HepG2 (cell line): ENCODE results near the gene EPHA6. TPM values are rescaled to one million over a fixed set of nuclear protein-coding genes. Genes with fewer than 3 reads are reported as not detected.

ENCODE experiments used
- ADNP ChIP-seq: sonication (generic); formaldehyde crosslinking; IDR thresholded peaks from 2 replicates; pipeline ENCODE4 v1.4.0; 2020; ENCODE audit warnings: missing genetic modification reagents
- CEBPZ ChIP-seq: IDR thresholded peaks from 2 replicates; pipeline ENCODE4 v1.6.1; 2012; ENCODE audit warnings: low read length, improper control_type of control experiment
- GLI4 ChIP-seq: sonication (generic); formaldehyde crosslinking; IDR thresholded peaks from 2 replicates; pipeline ENCODE4 v1.5.1; 2020; ENCODE audit warnings: missing genetic modification reagents, mild to moderate bottlenecking, moderate library complexity, borderline replicate concordance
- GZF1 ChIP-seq: sonication (generic); formaldehyde crosslinking; IDR thresholded peaks from 2 replicates; pipeline ENCODE4 v1.5.1; 2020; ENCODE audit warnings: mild to moderate bottlenecking, missing genetic modification reagents
- HMGXB4 ChIP-seq, 2 experiments: sonication (generic) in 1 of 2; formaldehyde crosslinking in 1 of 2; IDR thresholded peaks; 2 replicates each; pipeline versions ENCODE4 v1.4.0 to v1.6.1; 2018 to 2020; ENCODE audit warnings: missing genetic modification reagents in 2 of 2, borderline replicate concordance in 1 of 2, low read depth in 1 of 2, mild to moderate bottlenecking in 1 of 2, missing biosample characterization in 1 of 2
- LBX2 ChIP-seq: sonication (generic); formaldehyde crosslinking; IDR thresholded peaks from 2 replicates; pipeline ENCODE4 v1.5.0; 2020; ENCODE audit warnings: missing genetic modification reagents, mild to moderate bottlenecking, borderline replicate concordance
- NBN ChIP-seq: fragments of 450-650 bp; conservative IDR thresholded peaks from 2 replicates; pipeline ENCODE4 v1.6.1; 2017
- PAF1 ChIP-seq: IDR thresholded peaks from 2 replicates; pipeline ENCODE4 v1.6.1; 2016; ENCODE audit warnings: missing genetic modification reagents, missing compliant biosample characterization
- POLR2G ChIP-seq: fragments of 200-400 bp; formaldehyde crosslinking; IDR thresholded peaks from 2 replicates; pipeline ENCODE4 v1.6.1; 2018; ENCODE audit warnings: mild to moderate bottlenecking, low read depth, low read length, moderate library complexity
- SCMH1 ChIP-seq: sonication (generic); formaldehyde crosslinking; IDR thresholded peaks from 2 replicates; pipeline ENCODE4 v1.9.0; 2021; ENCODE audit warnings: missing genetic modification reagents, mild to moderate bottlenecking, borderline replicate concordance
- SRF ChIP-seq: IDR thresholded peaks from 2 replicates; pipeline ENCODE4 v1.6.1; 2011; ENCODE audit warnings: mild to moderate bottlenecking, low read depth, low read length, moderate library complexity
- TEAD2 ChIP-seq: sonication (generic); formaldehyde crosslinking; IDR thresholded peaks from 2 replicates; pipeline ENCODE4 v1.9.0; 2021; ENCODE audit warnings: missing genetic modification reagents
- TRIM24 ChIP-seq: sonication (generic); formaldehyde crosslinking; IDR thresholded peaks from 2 replicates; pipeline ENCODE4 v1.8.0; 2022; ENCODE audit warnings: mild to moderate bottlenecking, missing genetic modification reagents
- ZBTB7B ChIP-seq: sonication (generic); formaldehyde crosslinking; IDR thresholded peaks from 2 replicates; pipeline ENCODE4 v1.4.0; 2020; ENCODE audit warnings: missing genetic modification reagents
- ZNF333 ChIP-seq: sonication (generic); formaldehyde crosslinking; IDR thresholded peaks from 2 replicates; pipeline ENCODE4 v1.4.0; 2020; ENCODE audit warnings: mild to moderate bottlenecking, missing genetic modification reagents, borderline replicate concordance
- ZNF530 ChIP-seq: sonication (generic); formaldehyde crosslinking; IDR thresholded peaks from 2 replicates; pipeline ENCODE4 v1.5.0; 2020; ENCODE audit warnings: low read depth, mild to moderate bottlenecking, missing genetic modification reagents
- ZNF775 ChIP-seq: sonication (generic); formaldehyde crosslinking; IDR thresholded peaks from 2 replicates; pipeline ENCODE4 v1.4.0; 2020; ENCODE audit warnings: missing genetic modification reagents, mild to moderate bottlenecking, moderate library complexity, borderline replicate concordance
- ZNF800 ChIP-seq: sonication (generic); formaldehyde crosslinking; IDR thresholded peaks from 2 replicates; pipeline ENCODE4 v1.4.0; 2020; ENCODE audit warnings: missing genetic modification reagents
- ZUFSP ChIP-seq: sonication (generic); formaldehyde crosslinking; IDR thresholded peaks from 2 replicates; pipeline ENCODE4 v1.9.0; 2021; ENCODE audit warnings: missing genetic modification reagents, mild to moderate bottlenecking, borderline replicate concordance
- polyA plus RNA-seq, 8 experiments: library from polyadenylated mRNA; depleted of rRNA in 3 of 8; stranded (reverse) in 7 of 8; unstranded in 1 of 8; fragments of >200 nt; fragmentation: Illumina TruSeq in 4 of 8; extraction: Trizol in 4 of 8; gene quantifications; 2 replicates each; pipeline versions ENCODE4 v1.2.1 to v1.2.3, GENCODE V29; 2011 to 2016; ENCODE audit warnings: low read depth in 4 of 8, missing spikeins in 1 of 8, mixed read lengths in 1 of 8; ENCODE audit not compliant: insufficient read depth in 1 of 8
- total RNA-seq, 5 experiments: library from RNA; depleted of rRNA; stranded (reverse); fragments of >200 nt; fragmentation: Illumina TruSeq; extraction: Trizol; gene quantifications; 2 replicates each; pipeline ENCODE4 v1.2.3, GENCODE V29; 2016; ENCODE audit warnings: low read depth in 1 of 5

EPHA6 gene
- total and polyA plus RNA-seq, 2 of the 13 experiments (the other 11 are each of a cell fraction or from before 2014, with no cell fraction given), result not detected

- no peak for TF ChIP-seq ADNP (CRISPR knock-in tag)
- no peak for TF ChIP-seq ZNF775 (CRISPR knock-in tag)
- peak; percentile 46 to 48 for TF ChIP-seq HMGXB4 (CRISPR knock-in tag; IDR thresholded peaks at IDR 0.05; ENCODE audit: borderline replicate concordance in 1 of 2, low read depth in 1 of 2)
- 0 out of 2 replicates have a peak, but pooled peaks have one; percentile 27 for TF ChIP-seq ZNF800
- no peak for TF ChIP-seq NBN
- peak; percentile 81 for TF ChIP-seq POLR2G
- no peak for TF ChIP-seq GZF1 (CRISPR knock-in tag)
- no peak for TF ChIP-seq TRIM24
- TF ChIP-seq SCMH1, result no peak
- no peak for TF ChIP-seq CEBPZ
- TF ChIP-seq PAF1 (CRISPR knock-in tag), result no peak
- no peak for TF ChIP-seq ZNF530
- TF ChIP-seq LBX2 (CRISPR knock-in tag), result no peak; the same call in 1 of the 2 replicates
- 0 out of 2 replicates have a peak, but pooled peaks have one; percentile 32 for TF ChIP-seq GLI4
- no peak for TF ChIP-seq ZUFSP
- TF ChIP-seq SRF, result no peak
- TF ChIP-seq ZBTB7B (CRISPR knock-in tag), result peak; percentile 33; the same call in 1 of the 2 replicates
- no peak for TF ChIP-seq TEAD2
- peak; percentile 95 for TF ChIP-seq ZNF333 (CRISPR knock-in tag)
Measured at GRCh38 chr3:97764407-97765238, 950.2 kb downstream of the EPHA6 start, which contains the start of gene ARL6 (continued).
